SK-N-SH treated with all-trans-retinoic acid at 6 μM for 48 hours (cell line): ENCODE data around the gene PIF1.

Experiments
- ATAC-seq: fragments of 200-7000 bp; cut with Tn5 transposase; 3 replicates; pipeline ENCODE4 v1.9.1; 2020; ENCODE audit warnings: mild to moderate bottlenecking, moderate library complexity
- ARNTL ChIP-seq: fragments of 450-650 bp; formaldehyde crosslinking; IDR thresholded peaks from 2 replicates; pipeline ENCODE4 v1.5.0; 2020; ENCODE audit warnings: low read depth, mild to moderate bottlenecking, moderate library complexity, borderline replicate concordance
- BACH2 ChIP-seq: fragments of 250-450 bp; sonication (Bioruptor Pico); IDR thresholded peaks from 2 replicates; pipeline ENCODE4 v1.9.0; 2021; ENCODE audit warnings: mild to moderate bottlenecking, borderline replicate concordance
- CSDC2 ChIP-seq: fragments of 250-450 bp; sonication (Bioruptor Pico); IDR thresholded peaks from 2 replicates; pipeline ENCODE4 v1.5.0; 2020; ENCODE audit warnings: mild to moderate bottlenecking, moderate library complexity
- ESRRG ChIP-seq: fragments of 250-450 bp; sonication (Bioruptor Pico); IDR thresholded peaks from 2 replicates; pipeline ENCODE4 v1.6.1; 2021; ENCODE audit warnings: mild to moderate bottlenecking
- GLIS3 ChIP-seq: fragments of 250-450 bp; sonication (Bioruptor Pico); IDR thresholded peaks from 2 replicates; pipeline ENCODE4 v1.5.0; 2020; ENCODE audit warnings: mild to moderate bottlenecking, moderate library complexity
- ISL1 ChIP-seq: fragments of 250-450 bp; sonication (Bioruptor Pico); IDR thresholded peaks from 2 replicates; pipeline ENCODE4 v2.1.2; 2022; ENCODE audit warnings: mild to moderate bottlenecking, moderate library complexity
- OSR1 ChIP-seq: fragments of 250-450 bp; sonication (Bioruptor Pico); IDR thresholded peaks from 2 replicates; pipeline ENCODE4 v1.8.0; 2022; ENCODE audit warnings: moderate library complexity, mild to moderate bottlenecking, inconsistent platforms
- POU6F1 ChIP-seq: fragments of 250-450 bp; sonication (Bioruptor Pico); IDR thresholded peaks from 2 replicates; pipeline ENCODE4 v1.8.0; 2021; ENCODE audit warnings: low read depth, mild to moderate bottlenecking, moderate library complexity, borderline replicate concordance
- RARB ChIP-seq: fragments of 250-450 bp; sonication (Bioruptor Pico); IDR thresholded peaks from 2 replicates; pipeline ENCODE4 v1.8.0; 2021; ENCODE audit warnings: mild to moderate bottlenecking, moderate library complexity
- SNAI2 ChIP-seq: fragments of 250-450 bp; sonication (Bioruptor Pico); IDR thresholded peaks from 2 replicates; pipeline ENCODE4 v1.5.0; 2020; ENCODE audit warnings: mild to moderate bottlenecking, moderate library complexity
- TCF4 ChIP-seq: fragments of 250-450 bp; sonication (Bioruptor Pico); IDR thresholded peaks from 2 replicates; pipeline ENCODE4 v1.8.0; 2021; ENCODE audit warnings: mild to moderate bottlenecking, moderate library complexity, borderline replicate concordance
- TOX ChIP-seq: fragments of 250-450 bp; sonication (Bioruptor Pico); IDR thresholded peaks from 2 replicates; pipeline ENCODE4 v1.8.0; 2021; ENCODE audit warnings: mild to moderate bottlenecking, moderate library complexity, borderline replicate concordance
- ZC3H10 ChIP-seq: fragments of 250-450 bp; sonication (Bioruptor Pico); IDR thresholded peaks from 2 replicates; pipeline ENCODE4 v1.5.1; 2021; ENCODE audit warnings: mild to moderate bottlenecking, moderate library complexity
- ZFP3 ChIP-seq: fragments of 250-450 bp; sonication (Bioruptor Pico); IDR thresholded peaks from 2 replicates; pipeline ENCODE4 v1.5.0; 2020; ENCODE audit warnings: mild to moderate bottlenecking, moderate library complexity
- ZFP30 ChIP-seq: fragments of 450-650 bp; formaldehyde crosslinking; IDR thresholded peaks from 2 replicates; pipeline ENCODE4 v1.5.0; 2022; ENCODE audit warnings: mild to moderate bottlenecking, moderate library complexity
- ZNF565 ChIP-seq: fragments of 450-650 bp; formaldehyde crosslinking; conservative IDR thresholded peaks from 2 replicates; pipeline ENCODE4 v1.5.0; 2020; ENCODE audit warnings: low read depth, mild to moderate bottlenecking, moderate library complexity
- ZNF70 ChIP-seq: fragments of 450-650 bp; formaldehyde crosslinking; IDR thresholded peaks from 2 replicates; pipeline ENCODE4 v1.5.0; 2020; ENCODE audit warnings: mild to moderate bottlenecking, moderate library complexity
- ZNF8 ChIP-seq: fragments of 450-650 bp; formaldehyde crosslinking; IDR thresholded peaks from 2 replicates; pipeline ENCODE4 v1.5.0; 2020; ENCODE audit warnings: mild to moderate bottlenecking, moderate library complexity
- TF ChIP-seq, protein P1 (sequence below): fragments of 250-450 bp; sonication (Bioruptor Pico); IDR thresholded peaks from 2 replicates; pipeline ENCODE4 v1.5.1; 2020; ENCODE audit warnings: low read depth, mild to moderate bottlenecking, moderate library complexity
- TF ChIP-seq, protein P2 (sequence below): fragments of 250-450 bp; sonication (Bioruptor Pico); IDR thresholded peaks from 2 replicates; pipeline ENCODE4 v1.5.0; 2020; ENCODE audit warnings: mild to moderate bottlenecking, moderate library complexity
- TF ChIP-seq, protein P3 (sequence below): fragments of 250-450 bp; sonication (Bioruptor Pico); IDR thresholded peaks from 2 replicates; pipeline ENCODE4 v1.8.0; 2020; ENCODE audit warnings: mild to moderate bottlenecking, moderate library complexity, borderline replicate concordance
- TF ChIP-seq, protein P4 (sequence below): fragments of 250-450 bp; sonication (Bioruptor Pico); IDR thresholded peaks from 2 replicates; pipeline ENCODE4 v1.5.1; 2021; ENCODE audit warnings: mild to moderate bottlenecking, moderate library complexity

The PIF1 gene

GRCh38 chr15:64851503-64851840, 26.0 kb upstream of the PIF1 start:
- ATAC-seq = peak; percentile 83
- TF ChIP-seq ZNF565 (CRISPR knock-in tag) = no peak

GRCh38 chr15:64850778-64851502, 25.5 kb upstream of the PIF1 start:
- TF ChIP-seq TOX (CRISPR knock-in tag) = no peak
- no peak for TF ChIP-seq GLIS3 (CRISPR knock-in tag)
- TF ChIP-seq ISL1 = no peak
- TF ChIP-seq, all 23 proteins: peak for 0
- ATAC-seq = no peak; the same call in 2 of the 3 replicates

DNA sequence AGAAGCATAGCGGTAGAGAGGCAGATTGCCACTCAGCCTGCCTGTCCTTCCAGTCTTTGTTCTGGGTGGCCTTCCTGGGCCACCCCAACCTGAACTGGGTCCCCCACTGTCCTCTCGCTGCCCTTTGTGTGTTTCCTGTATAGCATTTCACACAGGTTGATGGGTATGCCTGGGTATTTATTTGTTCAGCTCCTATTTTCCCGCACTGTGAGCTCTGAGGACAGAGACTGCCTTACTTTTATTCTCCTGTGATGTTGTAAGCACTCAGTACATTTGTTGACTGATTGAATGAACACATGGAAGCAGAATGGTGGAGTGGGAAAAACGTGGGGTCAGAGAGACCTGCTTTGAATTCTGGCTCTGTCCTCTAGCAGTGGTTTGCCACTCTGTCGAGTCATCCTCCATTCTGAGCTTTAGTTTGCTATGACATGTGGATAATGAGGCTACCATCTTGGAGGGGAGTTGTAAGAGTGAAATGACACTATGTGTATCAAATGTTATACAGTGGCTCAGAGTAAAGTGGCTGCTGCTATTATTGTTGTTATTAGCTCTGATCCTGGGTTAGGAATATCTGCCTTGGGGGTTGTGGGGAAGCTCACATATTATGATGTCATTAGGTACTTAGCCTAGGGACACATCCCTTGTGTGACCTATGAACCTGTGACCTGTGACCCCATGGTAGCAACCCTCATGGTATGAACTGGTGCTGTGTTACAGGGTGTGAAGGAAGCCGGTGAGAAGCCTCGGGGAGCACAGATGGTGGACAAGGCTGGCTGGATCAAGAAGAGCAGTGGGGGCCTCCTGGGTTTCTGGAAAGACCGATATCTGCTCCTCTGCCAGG, 22.6 kb upstream of the PIF1 start:
- no peak for ATAC-seq
- TF ChIP-seq GLIS3 (CRISPR knock-in tag) = no peak
- no peak for TF ChIP-seq TOX (CRISPR knock-in tag)
- no peak for TF ChIP-seq ZNF8 (CRISPR knock-in tag)
- TF ChIP-seq ISL1 = no peak
- TF ChIP-seq ZFP30 (CRISPR knock-in tag) = no peak
- TF ChIP-seq ZFP3 (CRISPR knock-in tag) = no peak
- TF ChIP-seq, protein P1, sequence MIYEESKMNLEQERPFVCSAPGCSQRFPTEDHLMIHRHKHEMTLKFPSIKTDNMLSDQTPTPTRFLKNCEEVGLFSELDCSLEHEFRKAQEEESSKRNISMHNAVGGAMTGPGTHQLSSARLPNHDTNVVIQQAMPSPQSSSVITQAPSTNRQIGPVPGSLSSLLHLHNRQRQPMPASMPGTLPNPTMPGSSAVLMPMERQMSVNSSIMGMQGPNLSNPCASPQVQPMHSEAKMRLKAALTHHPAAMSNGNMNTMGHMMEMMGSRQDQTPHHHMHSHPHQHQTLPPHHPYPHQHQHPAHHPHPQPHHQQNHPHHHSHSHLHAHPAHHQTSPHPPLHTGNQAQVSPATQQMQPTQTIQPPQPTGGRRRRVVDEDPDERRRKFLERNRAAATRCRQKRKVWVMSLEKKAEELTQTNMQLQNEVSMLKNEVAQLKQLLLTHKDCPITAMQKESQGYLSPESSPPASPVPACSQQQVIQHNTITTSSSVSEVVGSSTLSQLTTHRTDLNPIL = no peak
- no peak for TF ChIP-seq ZNF70
- no peak for TF ChIP-seq RARB
- TF ChIP-seq CSDC2 (CRISPR knock-in tag) = no peak
- no peak for TF ChIP-seq BACH2 (CRISPR knock-in tag)
- no peak for TF ChIP-seq ZC3H10
- no peak for TF ChIP-seq ESRRG (CRISPR knock-in tag)
- TF ChIP-seq ZNF565 (CRISPR knock-in tag) = no peak
- no peak for TF ChIP-seq OSR1 (CRISPR knock-in tag)
- TF ChIP-seq, protein P2, sequence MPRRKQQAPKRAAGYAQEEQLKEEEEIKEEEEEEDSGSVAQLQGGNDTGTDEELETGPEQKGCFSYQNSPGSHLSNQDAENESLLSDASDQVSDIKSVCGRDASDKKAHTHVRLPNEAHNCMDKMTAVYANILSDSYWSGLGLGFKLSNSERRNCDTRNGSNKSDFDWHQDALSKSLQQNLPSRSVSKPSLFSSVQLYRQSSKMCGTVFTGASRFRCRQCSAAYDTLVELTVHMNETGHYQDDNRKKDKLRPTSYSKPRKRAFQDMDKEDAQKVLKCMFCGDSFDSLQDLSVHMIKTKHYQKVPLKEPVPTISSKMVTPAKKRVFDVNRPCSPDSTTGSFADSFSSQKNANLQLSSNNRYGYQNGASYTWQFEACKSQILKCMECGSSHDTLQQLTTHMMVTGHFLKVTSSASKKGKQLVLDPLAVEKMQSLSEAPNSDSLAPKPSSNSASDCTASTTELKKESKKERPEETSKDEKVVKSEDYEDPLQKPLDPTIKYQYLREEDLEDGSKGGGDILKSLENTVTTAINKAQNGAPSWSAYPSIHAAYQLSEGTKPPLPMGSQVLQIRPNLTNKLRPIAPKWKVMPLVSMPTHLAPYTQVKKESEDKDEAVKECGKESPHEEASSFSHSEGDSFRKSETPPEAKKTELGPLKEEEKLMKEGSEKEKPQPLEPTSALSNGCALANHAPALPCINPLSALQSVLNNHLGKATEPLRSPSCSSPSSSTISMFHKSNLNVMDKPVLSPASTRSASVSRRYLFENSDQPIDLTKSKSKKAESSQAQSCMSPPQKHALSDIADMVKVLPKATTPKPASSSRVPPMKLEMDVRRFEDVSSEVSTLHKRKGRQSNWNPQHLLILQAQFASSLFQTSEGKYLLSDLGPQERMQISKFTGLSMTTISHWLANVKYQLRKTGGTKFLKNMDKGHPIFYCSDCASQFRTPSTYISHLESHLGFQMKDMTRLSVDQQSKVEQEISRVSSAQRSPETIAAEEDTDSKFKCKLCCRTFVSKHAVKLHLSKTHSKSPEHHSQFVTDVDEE (CRISPR knock-in tag) = no peak
- TF ChIP-seq SNAI2 (CRISPR knock-in tag) = no peak
- no peak for TF ChIP-seq POU6F1
- TF ChIP-seq, protein P3, sequence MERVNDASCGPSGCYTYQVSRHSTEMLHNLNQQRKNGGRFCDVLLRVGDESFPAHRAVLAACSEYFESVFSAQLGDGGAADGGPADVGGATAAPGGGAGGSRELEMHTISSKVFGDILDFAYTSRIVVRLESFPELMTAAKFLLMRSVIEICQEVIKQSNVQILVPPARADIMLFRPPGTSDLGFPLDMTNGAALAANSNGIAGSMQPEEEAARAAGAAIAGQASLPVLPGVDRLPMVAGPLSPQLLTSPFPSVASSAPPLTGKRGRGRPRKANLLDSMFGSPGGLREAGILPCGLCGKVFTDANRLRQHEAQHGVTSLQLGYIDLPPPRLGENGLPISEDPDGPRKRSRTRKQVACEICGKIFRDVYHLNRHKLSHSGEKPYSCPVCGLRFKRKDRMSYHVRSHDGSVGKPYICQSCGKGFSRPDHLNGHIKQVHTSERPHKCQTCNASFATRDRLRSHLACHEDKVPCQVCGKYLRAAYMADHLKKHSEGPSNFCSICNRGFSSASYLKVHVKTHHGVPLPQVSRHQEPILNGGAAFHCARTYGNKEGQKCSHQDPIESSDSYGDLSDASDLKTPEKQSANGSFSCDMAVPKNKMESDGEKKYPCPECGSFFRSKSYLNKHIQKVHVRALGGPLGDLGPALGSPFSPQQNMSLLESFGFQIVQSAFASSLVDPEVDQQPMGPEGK (CRISPR knock-in tag) = no peak

GRCh38 chr15:64847448-64847847, 22.0 kb upstream of the PIF1 start:
- ATAC-seq = no peak
- TF ChIP-seq BACH2 (CRISPR knock-in tag) (no peak), ARNTL (CRISPR knock-in tag) (no peak), ZFP30 (CRISPR knock-in tag) (no peak), SNAI2 (CRISPR knock-in tag) (no peak), GLIS3 (CRISPR knock-in tag) (no peak), TCF4 (CRISPR knock-in tag) (no peak), ZC3H10 (no peak), TOX (CRISPR knock-in tag) (no peak), ZNF70 (no peak), OSR1 (CRISPR knock-in tag) (no peak), CSDC2 (CRISPR knock-in tag) (no peak)
- TF ChIP-seq, protein P2 (CRISPR knock-in tag) = no peak
- TF ChIP-seq, protein P4, sequence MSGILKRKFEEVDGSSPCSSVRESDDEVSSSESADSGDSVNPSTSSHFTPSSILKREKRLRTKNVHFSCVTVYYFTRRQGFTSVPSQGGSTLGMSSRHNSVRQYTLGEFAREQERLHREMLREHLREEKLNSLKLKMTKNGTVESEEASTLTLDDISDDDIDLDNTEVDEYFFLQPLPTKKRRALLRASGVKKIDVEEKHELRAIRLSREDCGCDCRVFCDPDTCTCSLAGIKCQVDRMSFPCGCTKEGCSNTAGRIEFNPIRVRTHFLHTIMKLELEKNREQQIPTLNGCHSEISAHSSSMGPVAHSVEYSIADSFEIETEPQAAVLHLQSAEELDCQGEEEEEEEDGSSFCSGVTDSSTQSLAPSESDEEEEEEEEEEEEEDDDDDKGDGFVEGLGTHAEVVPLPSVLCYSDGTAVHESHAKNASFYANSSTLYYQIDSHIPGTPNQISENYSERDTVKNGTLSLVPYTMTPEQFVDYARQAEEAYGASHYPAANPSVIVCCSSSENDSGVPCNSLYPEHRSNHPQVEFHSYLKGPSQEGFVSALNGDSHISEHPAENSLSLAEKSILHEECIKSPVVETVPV (CRISPR knock-in tag) = no peak
